Epithelial cell of prostate (primary cell): Measurements from ENCODE around the gene DRD3.

Experiments
- DNase-seq: peaks from one replicate; pipeline ENCODE4 v3.0.0-alpha.2; 2011; ENCODE audit warnings: low read depth, low spot score
- H3K27ac ChIP-seq: fragments of 450-650 bp; 2 replicates; pipeline ENCODE4 v1.5.1; 2017; ENCODE audit warnings: mild to moderate bottlenecking

DRD3 gene

DNA sequence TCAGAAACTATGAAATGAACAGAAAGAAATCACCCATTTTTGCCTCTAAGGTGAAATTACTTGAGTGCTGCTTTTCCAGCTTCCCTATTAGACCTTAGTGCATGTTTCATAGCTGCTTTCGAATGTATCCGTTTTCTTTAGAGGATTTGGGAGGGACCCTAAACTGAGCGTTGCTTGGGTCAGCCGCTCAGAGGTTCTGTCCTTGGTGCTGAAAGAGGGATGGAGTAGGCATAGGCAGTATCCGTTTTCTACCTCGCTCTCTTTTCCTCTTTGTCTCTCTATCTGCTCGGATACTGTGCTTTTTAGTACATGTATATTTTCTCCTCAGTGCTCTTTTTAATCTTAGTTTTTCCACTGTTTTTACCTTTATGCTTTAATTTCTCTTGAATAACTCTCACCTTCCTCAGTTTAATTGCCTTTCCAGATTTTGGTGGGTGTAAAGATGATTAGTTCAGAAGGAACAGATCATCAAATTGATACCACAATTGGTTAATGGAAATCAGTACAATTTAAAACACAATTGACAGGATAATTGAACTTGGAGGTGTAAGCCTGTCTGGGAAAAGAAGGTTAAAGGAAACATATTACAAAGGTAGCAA, at the start of gene DRD3:
Gene DRD3 (minus strand): TSS at position 283 of the 599 bp plus-strand sequence. CDS start 7,060 bp downstream, outside the sequence.
- DNase-seq = no peak
- H3K27ac ChIP-seq = no peak within 1 kb of the TSS

DNA sequence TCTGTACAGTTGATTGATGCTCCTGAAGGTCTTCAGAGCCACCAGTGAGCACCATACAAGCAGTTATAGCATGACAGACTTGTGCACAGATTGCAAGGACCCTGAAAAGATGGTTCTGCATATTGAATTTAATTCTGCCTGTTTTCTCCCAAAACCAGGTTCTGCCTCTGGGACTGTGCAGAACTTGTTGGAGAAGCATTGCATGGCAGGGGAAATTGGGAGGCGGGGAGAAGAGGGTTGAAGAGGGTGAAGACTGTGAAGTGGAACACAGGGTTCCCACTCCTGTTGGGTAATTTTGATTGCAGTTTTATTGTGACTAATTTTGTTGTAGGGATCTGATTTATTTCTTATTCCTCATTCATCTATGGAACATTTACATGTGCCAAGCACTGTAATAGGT, 48.2 kb upstream of the DRD3 start:
- H3K27ac ChIP-seq = no peak overlapping the region

DNA sequence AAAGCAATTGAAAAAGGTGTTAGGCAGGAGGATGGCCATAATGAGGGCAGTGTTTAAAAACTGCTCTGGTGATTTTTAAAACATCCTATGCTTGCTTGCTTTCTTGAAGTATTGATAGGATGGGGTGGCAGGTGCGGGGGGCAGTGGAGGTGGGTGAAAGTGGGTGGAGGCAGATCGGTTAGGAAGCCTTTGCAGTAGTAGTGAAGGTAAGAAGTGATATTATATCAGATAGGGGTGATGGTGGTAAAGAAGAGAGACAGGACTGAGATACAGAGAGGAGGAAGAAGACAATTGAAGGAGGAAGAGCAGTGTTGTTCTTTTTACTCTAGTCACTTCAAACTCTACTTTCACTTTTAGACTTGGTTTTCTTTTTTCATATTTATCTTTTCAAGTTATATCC, 47.5 kb upstream of the DRD3 start:
- no peak for DNase-seq
- H3K27ac ChIP-seq = no peak overlapping the region

More for the DNA sequence above, 48.2 kb upstream of the DRD3 start:
- DNase-seq = no peak

DNA sequence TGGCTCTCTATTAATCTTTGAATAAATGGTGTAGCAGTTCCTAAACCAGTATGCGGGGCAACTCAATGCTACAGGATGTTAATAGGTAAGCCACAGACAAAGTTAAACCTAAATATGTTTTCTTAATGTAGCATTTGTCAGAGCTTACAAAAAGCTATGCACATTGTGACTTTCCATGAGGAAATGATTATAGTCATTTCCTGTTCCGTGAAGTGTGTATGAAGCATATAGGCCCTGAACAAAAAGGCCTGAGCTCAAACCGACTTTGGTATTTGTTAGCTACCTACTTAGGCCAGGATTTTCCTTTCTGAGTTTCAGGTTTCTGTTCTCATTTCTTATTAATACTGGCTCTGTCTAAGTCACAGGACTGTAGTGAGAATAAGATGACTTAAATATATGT, 44.3 kb upstream of the DRD3 start:
- no peak overlapping the region for H3K27ac ChIP-seq
- DNase-seq = no peak

DNA sequence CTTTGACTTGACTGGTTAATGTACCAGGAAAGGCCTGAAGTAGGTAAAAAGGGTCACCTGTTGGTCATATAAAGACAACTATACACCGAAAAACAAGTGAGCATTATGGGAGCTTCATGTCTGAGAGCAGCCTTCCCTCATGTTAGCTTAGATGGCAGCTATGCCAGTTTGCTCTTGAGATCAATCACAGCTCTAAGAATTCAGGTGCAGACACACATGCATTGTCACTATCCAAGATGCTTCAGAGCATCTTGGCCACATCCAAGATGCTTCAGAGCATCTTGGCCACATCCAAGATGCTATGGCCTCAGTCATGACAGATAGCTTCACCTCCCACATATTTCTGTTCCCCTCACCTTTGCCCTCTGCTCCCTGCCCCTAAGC, 43.0 kb upstream of the DRD3 start:
- no peak overlapping the region for H3K27ac ChIP-seq
- no peak for DNase-seq

DNA sequence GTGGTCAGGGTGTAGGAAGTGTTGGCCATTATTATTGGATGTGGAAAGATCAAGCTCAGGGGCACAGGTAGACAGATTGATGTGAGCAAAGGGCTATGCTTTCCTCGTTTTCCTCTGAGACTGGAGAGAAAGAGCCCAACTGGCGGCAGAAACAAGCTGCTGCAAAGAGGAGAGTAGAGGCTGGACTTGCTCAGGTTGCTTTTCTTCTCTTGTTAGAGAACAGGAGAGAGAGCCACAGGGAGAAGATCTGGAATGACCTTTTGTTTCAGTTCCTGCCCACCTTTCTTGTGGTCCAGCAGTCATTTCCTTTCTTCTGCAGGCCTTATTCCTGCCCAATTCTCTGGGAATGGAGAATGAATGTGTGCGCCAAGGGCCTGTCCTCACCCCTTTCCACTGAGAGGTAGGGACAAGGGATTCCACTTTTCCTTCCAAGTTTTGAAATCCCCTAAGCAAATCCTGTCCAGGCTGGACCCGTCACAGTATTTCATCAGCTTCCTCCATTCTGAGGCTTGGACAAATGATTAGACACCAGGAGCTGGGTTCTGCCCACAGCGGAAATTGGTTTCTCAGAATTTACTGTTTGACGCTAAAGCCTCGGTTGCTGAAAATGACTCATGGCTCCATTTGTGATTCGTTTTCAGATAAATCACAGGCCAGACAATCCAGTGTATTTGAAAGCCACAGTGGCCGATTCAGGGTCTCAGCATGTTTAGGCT, 42.5 kb upstream of the DRD3 start:
- DNase-seq = no peak
- no peak overlapping the region for H3K27ac ChIP-seq

DNA sequence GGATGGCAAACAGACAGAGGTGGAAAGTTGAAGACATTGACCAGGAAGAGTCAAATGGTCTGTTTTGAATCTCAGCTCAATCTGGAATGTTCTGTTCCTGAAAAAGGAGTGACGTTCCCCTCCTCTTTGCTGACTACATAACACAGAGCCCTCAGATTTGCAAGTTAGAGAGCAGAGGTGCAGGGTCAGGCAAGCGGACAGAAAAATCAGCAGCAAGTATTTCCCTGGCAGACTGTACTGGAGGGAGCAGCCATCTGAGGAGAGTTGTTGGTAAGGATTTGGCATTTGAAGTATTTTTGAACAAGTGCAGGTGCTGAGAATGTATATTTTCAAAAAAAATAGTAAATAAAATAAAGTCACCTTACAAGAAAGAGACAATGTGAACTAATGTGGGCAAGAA, 40.9 kb upstream of the DRD3 start:
- no peak overlapping the region for H3K27ac ChIP-seq
- DNase-seq = no peak

DNA sequence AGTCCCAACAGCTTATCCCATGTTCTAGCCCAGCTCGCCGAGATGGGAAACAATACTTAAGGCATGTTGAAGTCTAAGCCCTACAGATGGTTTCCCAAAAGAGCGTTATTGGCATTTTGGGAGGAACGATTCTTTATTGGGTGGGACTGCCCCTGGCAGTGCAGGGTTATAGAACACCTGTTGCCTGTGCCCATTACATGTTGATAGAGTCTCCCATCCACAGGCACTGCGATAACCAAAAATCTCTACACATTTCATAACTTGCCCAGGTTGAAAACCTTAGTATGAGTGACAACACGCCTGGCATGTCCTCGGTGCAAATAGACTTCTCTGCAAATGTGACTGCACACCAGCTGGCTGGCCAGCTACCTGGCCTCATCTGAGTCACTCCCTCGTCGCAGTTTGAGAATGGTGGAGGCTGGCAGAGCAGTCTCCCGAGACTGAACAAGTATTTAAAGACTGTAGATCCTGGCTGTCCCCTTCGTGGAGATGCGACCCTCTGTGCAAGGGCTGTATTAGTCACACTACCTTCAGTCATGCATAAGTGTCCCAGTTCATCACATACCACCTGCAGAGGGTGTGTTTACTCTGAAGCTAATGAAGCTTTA, 39.8 kb upstream of the DRD3 start:
- H3K27ac ChIP-seq = no peak overlapping the region
- DNase-seq = no peak

DNA sequence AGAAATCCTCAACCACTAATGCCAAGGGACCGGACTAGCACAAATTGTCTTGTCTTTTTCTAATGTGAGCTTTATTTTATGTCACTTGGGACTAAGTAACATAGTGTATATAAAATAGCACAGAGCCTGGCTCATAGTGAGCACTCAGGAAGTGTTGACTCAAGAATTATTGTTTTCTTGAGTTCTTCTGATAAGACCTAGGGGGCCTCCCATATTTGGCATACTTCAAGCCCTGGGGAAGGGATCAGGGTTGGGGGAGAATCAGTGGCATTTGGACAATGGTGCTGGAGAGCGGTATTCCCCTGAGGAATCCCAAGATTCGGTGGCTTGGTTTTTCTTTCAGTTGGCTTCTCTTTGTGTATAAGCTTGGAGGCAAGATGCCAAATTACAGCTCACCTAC, 39.2 kb upstream of the DRD3 start:
- H3K27ac ChIP-seq = no peak overlapping the region
- no peak for DNase-seq

DNA sequence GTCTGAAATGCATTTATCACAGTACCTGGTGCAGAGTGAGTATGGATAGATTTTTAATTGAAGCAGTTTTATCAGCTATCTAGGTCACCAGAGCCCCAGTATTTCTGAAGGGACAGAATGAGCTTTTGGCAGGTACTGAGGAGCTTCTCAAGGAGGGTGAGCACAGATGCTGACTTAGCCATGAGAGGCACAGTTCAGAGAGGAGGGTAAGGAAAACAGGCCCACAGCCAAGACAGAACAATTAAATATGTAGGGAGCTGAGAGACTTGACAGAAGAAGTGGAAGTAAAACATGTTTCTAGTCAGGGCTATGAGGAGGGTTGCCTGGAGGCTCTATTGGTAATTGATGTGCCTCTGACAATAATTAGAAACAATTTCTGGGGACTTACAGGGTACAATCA, 38.4 kb upstream of the DRD3 start:
- no peak for DNase-seq
- no peak overlapping the region for H3K27ac ChIP-seq

DNA sequence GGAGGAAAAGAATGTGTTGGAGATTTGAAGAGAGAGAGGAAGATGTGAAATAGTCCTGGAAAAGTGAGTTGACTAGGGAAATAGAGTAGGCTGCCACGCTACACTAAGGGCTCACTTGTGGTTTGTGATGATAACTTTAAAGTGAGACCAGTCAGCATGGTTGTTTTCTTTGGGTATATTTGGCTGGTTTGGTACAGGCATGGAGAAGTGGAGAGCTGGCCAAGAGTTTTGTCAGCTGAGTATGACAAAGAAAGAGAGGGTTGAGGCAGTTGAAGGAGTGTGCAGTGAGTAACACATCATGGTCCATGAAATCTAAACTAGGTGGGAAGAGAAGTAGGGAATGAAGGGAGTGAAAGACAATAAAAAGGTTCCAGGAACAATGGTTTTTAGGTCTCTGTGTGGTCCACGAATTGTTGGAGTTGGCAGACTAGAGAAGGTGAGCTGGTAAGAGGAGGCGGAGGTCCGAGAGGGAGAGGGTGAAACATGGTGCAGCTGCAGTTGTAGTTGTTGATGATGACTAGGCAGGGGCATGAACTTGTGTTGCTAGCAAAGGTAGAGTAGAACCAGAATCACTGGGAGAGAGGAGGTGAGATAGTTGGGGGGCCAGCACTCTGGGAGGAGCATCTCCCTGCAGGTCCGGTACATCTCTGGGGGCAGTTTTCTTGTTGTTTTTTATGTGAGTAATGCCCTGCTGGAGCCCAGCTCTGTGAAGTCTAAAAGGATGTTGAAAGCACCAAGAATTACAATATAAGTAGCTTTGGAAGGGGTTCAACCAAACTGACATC, 37.5 kb upstream of the DRD3 start:
- no peak for DNase-seq
- H3K27ac ChIP-seq = no peak overlapping the region

DNA sequence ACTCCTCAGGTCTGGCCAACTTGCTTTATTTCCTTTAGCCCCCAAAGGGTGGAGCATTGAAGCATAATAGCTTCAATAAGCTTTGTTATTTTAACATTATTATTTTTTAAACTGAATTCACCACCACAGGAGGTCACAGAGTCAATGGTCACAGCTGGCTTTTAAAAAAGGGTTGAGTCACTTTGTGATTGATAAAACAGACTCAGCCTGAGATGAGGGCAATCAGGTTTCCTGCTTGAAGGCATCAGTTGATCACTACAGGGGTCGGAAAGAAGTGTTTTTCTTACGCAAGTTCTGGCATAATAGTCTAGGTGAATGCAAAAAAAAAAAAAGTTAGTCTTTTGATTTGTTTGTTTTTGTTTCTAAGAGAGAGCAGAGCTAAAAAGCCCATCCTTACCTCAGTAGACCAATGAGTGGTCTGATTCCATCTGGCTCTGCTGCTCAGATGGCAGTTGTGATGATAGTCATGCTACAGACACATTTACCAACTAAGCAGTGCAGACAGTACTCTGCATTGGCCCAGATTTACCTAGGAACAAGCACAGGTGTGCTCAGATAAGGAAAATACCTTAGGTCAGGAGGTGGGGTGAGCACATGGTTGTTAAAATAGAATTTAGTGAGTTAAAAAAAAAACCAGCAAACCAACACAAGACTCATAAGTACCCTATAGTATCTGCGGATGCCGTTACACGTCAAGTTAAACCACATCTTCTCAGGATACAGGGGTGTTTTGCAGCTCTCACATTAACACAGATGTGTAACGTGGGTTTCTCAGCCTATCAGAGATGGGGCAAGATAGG, 35.9 kb upstream of the DRD3 start:
- no peak overlapping the region for H3K27ac ChIP-seq
- no peak for DNase-seq

DNA sequence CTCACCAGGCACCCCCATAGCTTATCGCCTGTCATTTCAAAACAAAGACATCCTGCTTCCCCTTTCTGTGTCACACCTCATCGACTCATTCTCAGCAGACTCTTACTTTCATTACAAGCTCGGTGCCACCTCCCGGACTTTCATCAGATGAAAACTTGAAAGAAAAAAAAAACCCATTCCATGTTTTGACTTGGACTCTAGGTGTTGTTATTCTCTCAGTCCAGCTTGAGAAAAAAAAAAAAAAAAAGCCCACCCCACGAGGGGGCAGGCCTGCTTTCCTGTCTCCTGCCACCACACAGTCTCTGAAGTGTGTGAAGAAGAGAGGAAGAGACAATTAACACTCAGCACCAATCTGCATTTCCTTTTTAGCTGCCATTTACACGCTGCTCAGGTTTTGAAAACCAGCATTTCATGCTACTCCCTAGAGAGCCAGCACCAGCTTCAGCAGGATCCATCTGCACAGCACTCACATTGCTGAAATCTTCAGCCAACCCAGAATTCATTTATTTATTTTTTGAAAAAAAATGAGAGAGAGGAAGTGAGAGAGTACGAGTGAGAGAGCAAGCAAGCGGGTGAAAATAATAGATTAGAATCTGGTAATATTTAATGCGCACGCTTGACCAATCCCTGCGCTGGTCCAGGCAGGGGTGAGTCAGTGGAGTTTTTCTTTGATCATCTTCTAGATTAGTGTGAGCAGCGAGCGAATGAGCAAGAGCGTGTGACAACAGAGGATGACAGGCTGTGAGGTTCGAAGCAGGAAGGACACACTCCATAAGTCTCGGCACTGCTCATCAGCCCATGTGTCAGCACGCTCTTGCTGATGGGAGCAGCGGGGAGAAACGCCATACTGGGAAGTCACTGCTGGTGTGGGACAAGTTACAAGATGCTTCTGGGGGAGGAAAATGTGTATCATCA, 35.0 kb upstream of the DRD3 start:
- H3K27ac ChIP-seq = no peak overlapping the region

DNA sequence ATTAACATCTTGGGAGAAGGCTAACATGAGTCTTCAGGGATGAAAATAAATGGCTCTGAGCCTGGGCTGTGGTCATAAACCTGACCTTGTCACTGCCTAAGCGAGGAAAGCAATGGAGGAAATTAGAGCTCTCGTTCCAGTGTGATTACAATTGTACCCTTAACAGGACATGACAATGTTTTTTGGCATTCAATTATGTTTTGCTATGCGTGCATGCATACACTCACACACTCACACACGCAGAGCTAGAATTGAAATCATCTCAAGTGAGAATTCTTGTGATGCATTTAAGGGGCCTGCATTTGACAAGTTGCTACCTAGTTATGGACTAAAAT, 34.4 kb upstream of the DRD3 start:
- H3K27ac ChIP-seq = no peak overlapping the region
- DNase-seq = no peak

More for the DNA sequence above, 35.0 kb upstream of the DRD3 start:
- peak; percentile 56 for DNase-seq

DNA sequence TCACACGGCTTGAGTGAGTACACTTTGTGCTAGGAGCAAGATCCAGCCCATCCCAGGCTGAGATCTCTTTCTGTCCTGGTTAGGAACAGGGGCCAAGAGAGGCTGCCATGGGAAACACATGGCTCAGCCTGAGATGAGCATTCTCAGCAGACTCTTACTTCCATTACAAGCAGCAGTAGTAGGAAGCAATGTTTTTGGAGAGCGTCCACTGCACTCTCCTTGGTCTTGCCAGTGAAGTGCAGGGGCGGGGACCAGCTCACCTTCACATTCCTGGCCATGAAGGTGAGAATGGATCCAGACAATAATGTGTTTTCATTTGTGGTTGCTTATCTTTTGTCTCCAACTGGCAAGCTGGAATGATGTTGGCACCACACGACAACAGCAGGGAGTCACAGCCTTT, 33.8 kb upstream of the DRD3 start:
- DNase-seq = no peak
- no peak overlapping the region for H3K27ac ChIP-seq

DNA sequence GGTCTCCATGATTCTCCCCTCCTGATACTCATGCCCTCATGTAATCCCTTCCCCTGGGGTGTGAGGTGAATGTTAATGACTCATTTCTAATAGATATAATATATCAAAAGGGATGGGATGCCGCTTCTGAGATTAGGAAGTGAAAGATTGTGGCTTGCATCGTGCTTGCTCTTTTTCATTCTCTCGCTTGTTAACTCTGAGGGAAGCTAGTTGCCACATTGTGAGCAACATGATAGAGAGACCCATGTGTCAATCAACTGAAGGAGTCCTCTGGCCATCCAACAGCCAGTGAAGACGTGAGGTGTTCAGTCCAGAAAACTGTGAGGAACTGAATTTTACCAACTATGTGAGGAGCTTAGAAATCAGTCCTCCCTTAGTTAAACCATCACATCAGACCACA, 28.9 kb upstream of the DRD3 start:
- H3K27ac ChIP-seq = no peak overlapping the region
- no peak for DNase-seq

DNA sequence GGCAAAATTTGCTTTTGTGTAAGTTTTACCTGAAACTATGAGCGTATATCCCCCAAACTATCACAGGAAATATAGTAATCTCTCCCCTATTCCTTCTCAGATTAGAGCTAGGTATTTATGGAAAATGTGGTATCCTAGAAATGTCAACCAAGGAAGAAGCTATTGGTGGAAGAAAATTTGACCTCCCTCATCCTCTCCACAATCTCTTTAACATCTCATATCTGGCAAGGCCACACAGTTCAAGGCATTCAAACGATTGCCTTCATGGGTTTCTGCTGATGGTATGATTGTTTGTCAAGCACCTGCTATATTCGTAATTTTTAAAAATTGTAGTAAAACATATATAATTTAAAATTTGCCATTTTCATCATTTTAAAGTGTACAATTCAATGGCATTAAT, 27.5 kb upstream of the DRD3 start:
- H3K27ac ChIP-seq = no peak overlapping the region
- no peak for DNase-seq

DNA sequence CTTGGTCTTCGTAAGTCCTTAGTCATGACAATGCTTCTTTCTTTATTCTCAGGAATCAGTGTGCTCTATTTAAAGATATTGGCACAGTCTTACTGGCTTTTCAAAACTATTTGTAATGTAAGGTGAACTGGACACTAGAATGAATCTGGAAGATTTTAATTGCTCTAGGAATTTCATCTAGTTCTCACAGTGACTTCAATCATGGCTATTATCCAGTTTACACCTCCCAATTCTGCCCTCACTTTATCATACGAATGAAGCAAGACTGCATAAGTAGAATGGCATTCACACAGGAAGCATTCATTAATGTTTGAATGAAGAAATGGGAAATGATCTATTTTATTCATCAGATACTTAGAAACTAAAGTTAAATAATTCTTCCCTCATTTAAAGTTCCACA, 26.7 kb upstream of the DRD3 start:
- H3K27ac ChIP-seq = no peak overlapping the region
- no peak for DNase-seq

DNA sequence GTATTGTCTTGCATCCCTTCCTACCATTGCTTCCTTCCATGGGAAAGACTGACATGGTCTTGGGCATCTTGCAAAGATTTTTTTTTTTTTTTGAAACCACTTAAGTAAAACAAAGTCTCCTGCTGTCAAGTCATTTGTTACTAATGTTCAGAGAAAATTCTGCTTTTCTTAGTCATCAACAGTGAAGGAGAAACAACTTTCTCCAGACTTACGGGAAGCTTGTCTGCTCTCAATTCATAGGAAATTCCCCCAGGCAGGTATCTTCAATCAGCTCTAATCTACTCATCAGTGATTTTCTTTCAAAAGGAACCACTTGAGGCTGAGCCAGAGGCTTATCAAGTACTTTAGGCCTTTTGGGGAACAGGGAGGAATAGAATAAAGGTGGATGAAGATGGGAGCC, 15.9 kb upstream of the DRD3 start:
- H3K27ac ChIP-seq = no peak overlapping the region
- no peak for DNase-seq
